Heart left ventricle (tissue), 16 donors: Measurements from ENCODE around the gene ZNF658. TPM values are rescaled to one million over a fixed set of nuclear protein-coding genes. Genes with fewer than 3 reads are reported as not detected.
"Not testable (repeated sequence)": the region's sequence is repeated elsewhere in the genome, so short reads cannot be mapped to it uniquely, and the experiment has no call there.

ENCODE experiments used
- ATAC-seq, 4 donors: fragments of 200-7000 bp; cut with Tn5 transposase; one replicate each; pipeline ENCODE4 v1.9.1; 2020 to 2022; ENCODE audit warnings: moderate library complexity in 4 of 4, mild to moderate bottlenecking in 3 of 4, moderate number of reproducible peaks in 1 of 4
- DNase-seq, 5 donors: peaks; one replicate each; pipeline ENCODE4 v3.0.0-alpha.2; 2020
- H3K27ac ChIP-seq, 12 donors: fragments of 200-600 bp; sonication (generic) in 4 of 12; one replicate each; pipeline versions ENCODE4 v1.5.0 to v1.8.0; 2016 to 2022; ENCODE audit warnings: mild to moderate bottlenecking in 2 of 12
- H3K27me3 ChIP-seq, 9 donors: fragments of 200-600 bp; sonication (generic) in 2 of 9; one replicate each; pipeline versions ENCODE4 v1.5.1 to v1.8.0; 2016 to 2022; ENCODE audit warnings: mild to moderate bottlenecking in 3 of 9
- H3K36me3 ChIP-seq, 9 donors: fragments of 200-600 bp; sonication (generic) in 2 of 9; one replicate each; pipeline versions ENCODE4 v1.5.0 to v1.8.0; 2018 to 2022; ENCODE audit warnings: mild to moderate bottlenecking in 2 of 9
- H3K4me1 ChIP-seq, 12 donors: fragments of 200-600 bp; sonication (generic) in 4 of 12; one replicate each; pipeline versions ENCODE4 v1.5.0 to v1.8.0; 2016 to 2022; ENCODE audit warnings: mild to moderate bottlenecking in 3 of 12
- H3K4me3 ChIP-seq, 12 donors: fragments of 200-600 bp; sonication (generic) in 4 of 12; one replicate each; pipeline versions ENCODE4 v1.5.0 to v1.8.0; 2017 to 2022; ENCODE audit warnings: mild to moderate bottlenecking in 9 of 12, moderate library complexity in 4 of 12
- H3K9me3 ChIP-seq, 12 donors: fragments of 200-600 bp; sonication (generic) in 4 of 12; one replicate each; pipeline versions ENCODE4 v1.5.0 to v1.8.0; 2016 to 2022; ENCODE audit warnings: mild to moderate bottlenecking in 1 of 12
- POLR2A ChIP-seq, 2 donors: fragments of 450-650 bp; IDR thresholded peaks; one replicate each; pipeline ENCODE4 v1.6.1; 2017; ENCODE audit warnings: antibody characterized with exemption in 2 of 2, mild to moderate bottlenecking in 2 of 2, moderate library complexity in 2 of 2
- WGBS, 4 donors: extraction: QIAGEN DNeasy Blood & Tissue Kit in 2 of 4; methylation state at CpG; one replicate each; pipeline versions ENCODE4 v1.1.5 to v1.1.7; 2013 to 2018; 5-methylcytosine and 5-hydroxymethylcytosine counted together
- intact Hi-C, 10 donors: fragments of 100-400 bp; cut with DNase I; formaldehyde crosslinking; loops; one replicate each; pipeline versions ENCODE4 v1.11.1 to v1.14.2; 2022
- long read RNA-seq, 3 donors: library from polyadenylated mRNA; unstranded; transcript quantifications; one replicate each; pipeline ENCODE4 v2.0.0, GENCODE V29; 2020 to 2021
- polyA plus RNA-seq, 2 donors: library from polyadenylated mRNA; stranded (reverse); fragments of 200-250 nt; gene quantifications; one replicate each; pipeline ENCODE4 v1.2.3, GENCODE V29; 2013
- total RNA-seq, 9 donors: library from RNA; depleted of rRNA in 2 of 9; stranded (reverse); fragments of >200 nt in 2 of 9; fragmentation: NEBNext Ultra II Directional in 3 of 9; extraction: Animal tissue kit (Norgen Biotek cat#: 25700) in 3 of 9; gene quantifications; one replicate each; pipeline versions ENCODE4 v1.1.0 to v1.2.4, GENCODE V29; 2016 to 2023
- donor health status: ischemic (EF 13 %, LVEDD 7.1; RV severe dilation, severe dysfunction).
- donor health status: healthy with polysubstance abuse.
- donor health status: DM: no; HTN: yes; CAD: no.
- donor health status: DM: no; HTN: no; CAD: no.
- donor health status: ischemic (EF 25% LVEDD 6.9; RV normal size, moderate dysfunction).
- donor health status: ischemic (EF 25% LVEDD 5.7; RV mildly dilated, moderate dysfunction).
- donor health status: healthy.
- donor health status: DM: yes; HTN: yes; CAD: no.
- donor health status: ischemic (EF 35%, LVEDD 5.7; RV mildly dilated, moderate dysfunction).
- donor health status: nonischemic (EF 11% LVEDD 7.7; RV severe dilation, severe dysfunction).
- donor health status: DM: yes; HTN: yes; CAD: no.
- donor health status: PGD.
- donor health status: ischemic (EF 29% LVEDD 5.4; RV normal size, mild dysfunction).
- donor health status: nonischemic (EF 23%, LVEDD 6.1; RV moderate dilation, normal function).

The ZNF658 gene
- total RNA-seq = 10 to 100 TPM in 1 of 9 donors, 1 to 10 TPM in 8; 4.7 to 10.1 (median 6.8) TPM
- 1 to 10 TPM; 1.8 to 2.3 TPM for polyA plus RNA-seq
- long read RNA-seq, donor 1, full-length matches to known transcripts = 7 of 11 reads
- long read RNA-seq, donor 1, partial matches to known transcripts = 0 of 11 reads
- long read RNA-seq, donor 1, other reads (novel, unspliced or antisense) = 4 of 11 reads
- long read RNA-seq, donor 2, full-length matches to known transcripts = 15 of 26 reads
- long read RNA-seq, donor 2, partial matches to known transcripts = 0 of 26 reads
- long read RNA-seq, donor 2, other reads (novel, unspliced or antisense) = 11 of 26 reads
- long read RNA-seq, donor 3, full-length matches to known transcripts = 4 of 5 reads
- long read RNA-seq, donor 3, partial matches to known transcripts = 0 of 5 reads
- long read RNA-seq, donor 3, other reads (novel, unspliced or antisense) = 1 of 5 reads

DNA sequence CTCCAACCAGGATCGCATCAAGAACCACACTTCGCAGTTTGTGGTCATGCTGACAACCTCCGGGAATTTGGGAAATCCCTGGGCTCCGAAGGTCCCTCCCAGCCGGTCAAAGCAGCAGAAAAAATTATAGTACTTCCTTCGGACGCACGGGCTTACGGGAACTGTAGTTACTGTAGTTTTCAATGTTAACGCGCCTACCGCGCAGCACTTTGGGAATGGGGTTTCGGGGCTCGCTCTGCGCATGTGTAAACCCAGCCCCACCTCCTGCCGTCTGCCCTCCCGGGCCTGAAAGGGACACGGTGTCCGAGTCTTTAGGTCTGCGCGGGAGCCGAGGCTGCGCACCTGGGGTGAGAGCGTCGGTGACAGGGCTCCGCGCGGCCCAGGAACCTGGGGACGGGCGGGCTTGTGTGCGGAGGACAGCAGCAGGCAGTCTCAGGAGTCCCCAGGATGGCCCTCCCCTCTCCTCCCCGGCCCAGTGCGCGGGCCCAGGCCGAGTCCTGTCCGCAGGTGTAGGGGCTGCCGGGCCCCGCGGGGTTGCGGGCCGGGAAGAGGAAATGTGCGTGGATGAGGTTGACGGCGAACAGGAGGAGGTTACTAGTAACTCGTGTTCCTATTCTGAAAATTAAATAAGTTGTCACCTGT lies at the start of gene ZNF658:
Gene ZNF658 (plus strand): TSS at position 236 of the 642 bp plus-strand sequence. CDS start 2,837 bp downstream, outside the sequence.
- intact Hi-C loops = not testable (repeated sequence)
- WGBS, 4 donors = 0 to 2% (median 0%) methylated on average over 22 to 44 of the region's 46 CpGs
- TF ChIP-seq POLR2A (IDR thresholded peaks at IDR 0.05) = peak in 1 of 2 donors; percentile 39

GRCh38 chr9:66861732-66862131 lies 38.8 kb upstream of the ZNF658 start:
- H3K36me3 ChIP-seq, H3K27ac ChIP-seq, DNase-seq, H3K9me3 ChIP-seq, intact Hi-C loops, H3K4me1 ChIP-seq, H3K27me3 ChIP-seq, ATAC-seq, H3K4me3 ChIP-seq: not testable (repeated sequence)
- no CpG with 5 or more reads among the region's 4 CpGs for WGBS, 4 donors

More for the DNA sequence above, at the start of gene ZNF658:
- Histone ChIP-seq H3K27ac (peak within 1 kb of the TSS; percentile 14 to 82 (median 74)), H3K4me3 (peak within 1 kb of the TSS; percentile 20 to 69 (median 64))
- DNase-seq (peak; percentile 85 to 92 (median 90)), ATAC-seq (peak; percentile 99 to 100 (median 100))
- H3K27me3 ChIP-seq, H3K4me1 ChIP-seq, H3K9me3 ChIP-seq, H3K36me3 ChIP-seq: not testable (repeated sequence)

DNA sequence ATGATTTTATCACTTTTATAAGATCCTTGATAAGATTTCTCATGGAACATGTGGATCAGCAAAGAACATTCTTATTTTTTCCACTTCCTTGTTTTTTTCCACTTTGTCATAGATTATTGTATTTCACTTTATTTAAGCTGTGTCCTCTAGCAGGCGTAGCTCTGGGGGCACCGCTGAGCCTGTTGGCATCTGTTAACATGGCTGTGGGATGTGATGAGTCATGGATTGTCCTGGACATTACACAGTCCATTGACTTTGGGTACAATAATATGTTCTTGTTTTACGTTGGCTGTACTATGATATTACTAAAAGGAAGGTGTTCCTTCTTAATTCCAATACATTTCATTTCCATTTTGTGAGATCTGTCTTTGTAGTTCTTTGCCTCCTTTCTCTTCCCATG lies 31.9 kb upstream of the ZNF658 start:
- not testable (repeated sequence) for H3K4me1 ChIP-seq

DNA sequence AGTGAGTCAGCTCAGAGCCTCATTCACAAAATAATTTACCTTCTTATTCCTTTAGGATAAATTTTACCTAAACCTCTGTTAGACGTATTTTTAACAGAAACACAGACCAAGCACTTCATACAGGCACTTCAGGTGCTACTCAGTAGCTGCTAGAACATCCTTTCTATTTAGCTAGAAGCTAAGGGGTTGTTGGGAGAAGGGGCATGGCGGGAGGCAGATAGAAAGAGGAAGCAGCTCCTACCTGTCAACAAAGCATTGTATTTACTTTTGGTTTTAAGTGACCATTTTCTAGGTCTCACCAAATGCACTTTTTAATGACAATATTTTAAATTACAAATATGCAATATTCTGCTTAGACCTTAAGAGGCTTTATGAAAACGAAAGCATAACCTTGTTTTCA lies 19.9 kb upstream of the ZNF658 start:
- H3K4me3 ChIP-seq, intact Hi-C loops: not testable (repeated sequence)

More for the DNA sequence above, 31.9 kb upstream of the ZNF658 start:
- H3K27ac ChIP-seq, H3K36me3 ChIP-seq, ATAC-seq, H3K9me3 ChIP-seq, H3K4me3 ChIP-seq, DNase-seq, H3K27me3 ChIP-seq, intact Hi-C loops: not testable (repeated sequence)
- WGBS, 4 donors = 72 to 94% (median 81%) methylated on average over 2 of the region's 3 CpGs

GRCh38 chr9:66881847-66882246 lies 18.7 kb upstream of the ZNF658 start:
- H3K27ac ChIP-seq, DNase-seq, intact Hi-C loops, H3K36me3 ChIP-seq, H3K4me1 ChIP-seq, ATAC-seq, H3K27me3 ChIP-seq, H3K4me3 ChIP-seq, H3K9me3 ChIP-seq: not testable (repeated sequence)
- WGBS, 4 donors = 88 to 93% (median 91%) methylated on average over 3 of the region's 3 CpGs

More for the DNA sequence above, 19.9 kb upstream of the ZNF658 start:
- H3K4me1 ChIP-seq, H3K9me3 ChIP-seq, ATAC-seq, H3K27ac ChIP-seq, H3K27me3 ChIP-seq, H3K36me3 ChIP-seq, DNase-seq: not testable (repeated sequence)
- 55 to 76% (median 73%) methylated on average over 3 of the region's 3 CpGs for WGBS, 4 donors

DNA sequence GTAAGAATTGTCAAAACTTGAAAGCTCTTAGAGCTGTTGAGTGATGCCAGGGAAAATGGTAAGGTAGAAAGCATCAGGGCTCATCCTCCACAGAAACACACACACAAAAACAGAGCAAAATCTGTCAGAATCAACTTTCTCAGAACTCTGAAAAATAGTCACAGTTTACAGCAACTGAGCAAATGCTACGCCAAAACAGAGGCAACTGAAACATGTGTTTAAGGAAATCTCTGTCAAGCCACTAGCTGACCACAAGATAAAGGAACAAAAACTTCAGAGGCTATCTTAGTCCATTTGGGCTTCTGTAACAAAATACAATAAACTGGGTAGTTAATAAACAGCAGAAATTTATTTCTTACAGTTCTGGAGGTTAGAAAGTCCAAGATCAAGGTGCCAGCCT lies 10.2 kb upstream of the ZNF658 start:
- H3K27me3 ChIP-seq, H3K4me1 ChIP-seq, H3K9me3 ChIP-seq, DNase-seq, H3K36me3 ChIP-seq, H3K27ac ChIP-seq, intact Hi-C loops, ATAC-seq, H3K4me3 ChIP-seq: not testable (repeated sequence)
- 80 to 100% (median 83%) methylated on average over 1 of the region's 1 CpG; no CpG with 5 or more reads in 1 of the 4 donors for WGBS, 4 donors

GRCh38 chr9:66901141-66901540 lies 616 bp downstream of the ZNF658 start:
- intact Hi-C loops, H3K36me3 ChIP-seq, H3K4me1 ChIP-seq, H3K27me3 ChIP-seq, DNase-seq, H3K9me3 ChIP-seq: not testable (repeated sequence)
- H3K27ac ChIP-seq = peak overlapping the region in 10 of 12 donors; percentile 55 to 82 (median 75)
- peak in 1 of 4 donors; percentile 27 for ATAC-seq
- peak overlapping the region; percentile 20 to 69 (median 64) for H3K4me3 ChIP-seq
- WGBS, 4 donors = 9 to 13% (median 10%) methylated on average over 6 of the region's 8 CpGs

GRCh38 chr9:66909560-66909959 lies 9.0 kb downstream of the ZNF658 start:
- WGBS, 4 donors = 91 to 96% (median 94%) methylated on average over 2 of the region's 2 CpGs
- H3K27ac ChIP-seq, H3K4me1 ChIP-seq, intact Hi-C loops, DNase-seq, H3K4me3 ChIP-seq, ATAC-seq, H3K27me3 ChIP-seq: not testable (repeated sequence)
- Histone ChIP-seq H3K36me3 (peaks cover 0 to 27% (median 12%) of the 10 kb centered on the region in 9 donors), H3K9me3 (peaks cover 0 to 10% (median 0%) of the 10 kb centered on the region in 12 donors)

DNA sequence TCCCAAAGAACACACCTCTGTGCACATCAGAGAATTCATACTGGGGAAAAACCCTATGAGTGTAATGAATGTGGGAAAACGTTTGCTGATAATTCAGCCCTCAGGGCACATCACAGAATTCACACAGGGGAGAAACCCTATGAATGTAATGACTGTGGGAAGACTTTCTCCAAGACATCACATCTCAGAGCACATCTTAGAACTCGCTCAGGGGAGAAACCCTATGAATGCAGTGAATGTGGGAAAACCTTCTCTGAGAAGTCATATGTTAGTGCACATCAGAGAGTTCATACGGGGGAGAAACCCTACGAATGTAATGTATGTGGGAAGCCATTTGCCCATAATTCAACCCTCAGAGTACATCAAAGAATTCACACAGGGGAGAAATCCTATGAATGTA lies 19.5 kb downstream of the ZNF658 start:
- ATAC-seq, DNase-seq, H3K27ac ChIP-seq, intact Hi-C loops, H3K27me3 ChIP-seq, H3K4me1 ChIP-seq, H3K4me3 ChIP-seq: not testable (repeated sequence)
- H3K9me3 ChIP-seq = peaks cover 0 to 39% (median 1%) of the 10 kb centered on the region in 12 donors
- peaks cover 0 to 16% (median 0%) of the 10 kb centered on the region in 9 donors for H3K36me3 ChIP-seq
- WGBS, 4 donors = 89 to 97% (median 97%) methylated on average over 3 to 4 of the region's 4 CpGs

GRCh38 chr9:66936194-66936870 lies 35.8 kb downstream of the ZNF658 start:
- H3K27me3 ChIP-seq, H3K36me3 ChIP-seq, H3K9me3 ChIP-seq, intact Hi-C loops, H3K27ac ChIP-seq, H3K4me1 ChIP-seq, H3K4me3 ChIP-seq, DNase-seq: not testable (repeated sequence)
- ATAC-seq = peak in 3 of 4 donors; percentile 30 to 53 (median 48)
- WGBS, 4 donors = no CpG with 5 or more reads among the region's 1 CpG
